Measurements from ENCODE around the gene FHL3. TPM values are rescaled to one million over a fixed set of nuclear protein-coding genes. Genes with fewer than 3 reads are reported as not detected.

FHL3 gene
- total and polyA plus RNA-seq, 9 of the 15 experiments (the other 6 are each of a cell fraction or from before 2014, with no cell fraction given) = 6.1 to 144 (median 34.1) TPM

DNA sequence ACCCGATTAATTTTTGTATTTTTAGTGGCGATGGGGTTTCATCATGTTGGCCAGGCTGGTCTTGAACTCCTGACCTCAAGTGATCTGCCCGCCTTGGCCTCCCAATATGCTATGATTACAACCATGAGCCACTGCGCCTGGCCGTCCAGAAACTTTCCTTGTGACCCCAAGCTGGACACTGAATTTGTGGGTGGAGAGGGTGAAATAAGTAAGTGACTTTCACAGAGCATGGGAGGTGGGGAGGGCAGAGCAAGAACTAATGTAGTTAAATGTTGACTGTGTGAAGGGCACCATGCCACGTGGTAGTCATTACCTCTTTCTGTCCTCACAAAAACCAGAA, 4.5 kb upstream of the FHL3 start:
- H3K4me3 ChIP-seq = no peak overlapping the region
- peak overlapping the region; percentile 83 for H2AFZ ChIP-seq (ENCODE audit: low read depth, low read length)
- H3K36me3 ChIP-seq (ENCODE audit: control insufficient read depth, insufficient read depth, low read length) = peaks cover 13% of the 10 kb centered on the region
- DNase-seq (ENCODE audit: extremely low read depth in 1 of 4, low spot score in 3 of 4) (no peak), ATAC-seq (no peak), FAIRE-seq (no peak)
- peak overlapping the region; percentile 23 to 73; a peak in 3 of 4 replicates for H3K9ac ChIP-seq (ENCODE audit: insufficient read depth in 1 of 2, low read depth in 2 of 2, low read length in 2 of 2)
- H3K27ac ChIP-seq (ENCODE audit: extremely low read depth, low read depth, low read length) = peak overlapping the region; percentile 91
- 0 out of 2 replicates have a peak, but pooled peaks cover 3% of the 10 kb centered on the region for H4K20me1 ChIP-seq (replicated peaks; ENCODE audit: control insufficient read depth, insufficient read depth, low read length)
- no peaks in the 10 kb centered on the region for H3K27me3 ChIP-seq (ENCODE audit: control insufficient read depth in 2 of 2, insufficient read depth in 2 of 2, low read length in 2 of 2)
- ChIA-PET CTCF (ENCODE audit: low intra/inter-chr PET ratio) (no interaction called here), POLR2A (interaction anchor here (0.8 to 6.7 kb wide), 8 partner anchors 10 to 59 kb away, joined by 3 to 71 read pairs (median 8); partner anchors contain the start of gene SF3A3)
- no peaks in the 10 kb centered on the region for H3K9me1 ChIP-seq (ENCODE audit: control insufficient read depth, insufficient read depth, low read length)
- intact Hi-C loops (cut with micrococcal nuclease) = loop anchor here (5.0 kb wide), 1 partner anchor 318 kb away; the partner anchor contains the start of gene CDCA8
- peak overlapping the region; percentile 9; the same call in 1 of the 2 replicates for H3K4me2 ChIP-seq (ENCODE audit: insufficient read depth, low read length)
- in situ Hi-C loops (cut with MboI) = no loop called here
- no peaks in the 10 kb centered on the region for H3K9me3 ChIP-seq (replicated peaks; ENCODE audit: control insufficient read depth, insufficient read depth, low read depth, low read length)
- WGBS (ENCODE audit: insufficient coverage, low coverage, missing lambda C conversion rate) = 36% methylated on average over 6 of the region's 6 CpGs
- H3K4me1 ChIP-seq (replicated peaks in 1 of 2; ENCODE audit: control insufficient read depth in 2 of 2, insufficient read depth in 2 of 2, low read length in 2 of 2) = peaks cover 33 to 56% of the 10 kb centered on the region in 2 experiments
- peaks cover 49% of the 10 kb centered on the region for H3K79me2 ChIP-seq (ENCODE audit: control insufficient read depth, insufficient read depth, low read length)
- no TSS peak for BruUV-seq (replicated peaks)
- TF ChIP-seq ZKSCAN1 (IDR thresholded peaks at IDR 0.05; ENCODE audit: low read depth, low read length) (no peak), MTF1 (CRISPR knock-in tag; IDR thresholded peaks at IDR 0.05; ENCODE audit: borderline replicate concordance) (no peak), ZNF583 (CRISPR knock-in tag; IDR thresholded peaks at IDR 0.05) (no peak), CXXC5 (CRISPR knock-in tag; IDR thresholded peaks at IDR 0.05) (no peak), TCF3 (CRISPR knock-in tag; IDR thresholded peaks at IDR 0.05) (no peak), ZNF24 (IDR thresholded peaks at IDR 0.05) (peak; percentile 11; the same call in 1 of the 2 replicates), FIP1L1 (IDR thresholded peaks at IDR 0.05; ENCODE audit: low read depth, low read length, poor library complexity, severe bottlenecking) (no peak), MIER1 (IDR thresholded peaks at IDR 0.05; ENCODE audit: low read depth) (peak; percentile 5; the same call in 1 of the 2 replicates), LCOR (CRISPR knock-in tag; IDR thresholded peaks at IDR 0.05) (no peak), PML (IDR thresholded peaks at IDR 0.05; ENCODE audit: low read length) (no peak), ZNF699 (CRISPR knock-in tag; IDR thresholded peaks at IDR 0.05; ENCODE audit: insufficient replicate concordance) (no peak)
- TF ChIP-seq, protein P1, sequence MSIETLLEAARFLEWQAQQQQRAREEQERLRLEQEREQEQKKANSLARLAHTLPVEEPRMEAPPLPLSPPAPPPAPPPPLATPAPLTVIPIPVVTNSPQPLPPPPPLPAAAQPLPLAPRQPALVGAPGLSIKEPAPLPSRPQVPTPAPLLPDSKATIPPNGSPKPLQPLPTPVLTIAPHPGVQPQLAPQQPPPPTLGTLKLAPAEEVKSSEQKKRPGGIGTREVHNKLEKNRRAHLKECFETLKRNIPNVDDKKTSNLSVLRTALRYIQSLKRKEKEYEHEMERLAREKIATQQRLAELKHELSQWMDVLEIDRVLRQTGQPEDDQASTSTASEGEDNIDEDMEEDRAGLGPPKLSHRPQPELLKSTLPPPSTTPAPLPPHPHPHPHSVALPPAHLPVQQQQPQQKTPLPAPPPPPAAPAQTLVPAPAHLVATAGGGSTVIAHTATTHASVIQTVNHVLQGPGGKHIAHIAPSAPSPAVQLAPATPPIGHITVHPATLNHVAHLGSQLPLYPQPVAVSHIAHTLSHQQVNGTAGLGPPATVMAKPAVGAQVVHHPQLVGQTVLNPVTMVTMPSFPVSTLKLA (conservative IDR thresholded peaks at IDR 0.05) = peak in 1 of 2 experiments; percentile 6; a peak in 1 of 4 replicates
- TF ChIP-seq, protein P2, sequence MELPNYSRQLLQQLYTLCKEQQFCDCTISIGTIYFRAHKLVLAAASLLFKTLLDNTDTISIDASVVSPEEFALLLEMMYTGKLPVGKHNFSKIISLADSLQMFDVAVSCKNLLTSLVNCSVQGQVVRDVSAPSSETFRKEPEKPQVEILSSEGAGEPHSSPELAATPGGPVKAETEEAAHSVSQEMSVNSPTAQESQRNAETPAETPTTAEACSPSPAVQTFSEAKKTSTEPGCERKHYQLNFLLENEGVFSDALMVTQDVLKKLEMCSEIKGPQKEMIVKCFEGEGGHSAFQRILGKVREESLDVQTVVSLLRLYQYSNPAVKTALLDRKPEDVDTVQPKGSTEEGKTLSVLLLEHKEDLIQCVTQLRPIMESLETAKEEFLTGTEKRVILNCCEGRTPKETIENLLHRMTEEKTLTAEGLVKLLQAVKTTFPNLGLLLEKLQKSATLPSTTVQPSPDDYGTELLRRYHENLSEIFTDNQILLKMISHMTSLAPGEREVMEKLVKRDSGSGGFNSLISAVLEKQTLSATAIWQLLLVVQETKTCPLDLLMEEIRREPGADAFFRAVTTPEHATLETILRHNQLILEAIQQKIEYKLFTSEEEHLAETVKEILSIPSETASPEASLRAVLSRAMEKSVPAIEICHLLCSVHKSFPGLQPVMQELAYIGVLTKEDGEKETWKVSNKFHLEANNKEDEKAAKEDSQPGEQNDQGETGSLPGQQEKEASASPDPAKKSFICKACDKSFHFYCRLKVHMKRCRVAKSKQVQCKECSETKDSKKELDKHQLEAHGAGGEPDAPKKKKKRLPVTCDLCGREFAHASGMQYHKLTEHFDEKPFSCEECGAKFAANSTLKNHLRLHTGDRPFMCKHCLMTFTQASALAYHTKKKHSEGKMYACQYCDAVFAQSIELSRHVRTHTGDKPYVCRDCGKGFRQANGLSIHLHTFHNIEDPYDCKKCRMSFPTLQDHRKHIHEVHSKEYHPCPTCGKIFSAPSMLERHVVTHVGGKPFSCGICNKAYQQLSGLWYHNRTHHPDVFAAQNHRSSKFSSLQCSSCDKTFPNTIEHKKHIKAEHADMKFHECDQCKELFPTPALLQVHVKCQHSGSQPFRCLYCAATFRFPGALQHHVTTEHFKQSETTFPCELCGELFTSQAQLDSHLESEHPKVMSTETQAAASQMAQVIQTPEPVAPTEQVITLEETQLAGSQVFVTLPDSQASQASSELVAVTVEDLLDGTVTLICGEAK (IDR thresholded peaks at IDR 0.05) = no peak
- TF ChIP-seq, protein P2 (CRISPR knock-in tag; IDR thresholded peaks at IDR 0.05) = no peak
